NB4 (cell line): ENCODE results near the gene TCP11L1.

Experiments
- MAX ChIP-seq: IDR thresholded peaks from 2 replicates; pipeline ENCODE4 v1.6.1; 2011; ENCODE audit warnings: low read depth, low read length
- MYC ChIP-seq: IDR thresholded peaks from 2 replicates; pipeline ENCODE4 v1.6.1; 2011; ENCODE audit warnings: low read depth, low read length
- POLR2A ChIP-seq: IDR thresholded peaks from 2 replicates; pipeline ENCODE4 v1.6.1; 2011; ENCODE audit warnings: mild to moderate bottlenecking; ENCODE audit not compliant: insufficient read length; ENCODE audit errors: extremely low read depth
- TF ChIP-seq, protein P1 (sequence below): IDR thresholded peaks from one replicate; pipeline ENCODE4 v1.5.1; 2012; ENCODE audit warnings: low read depth, low read length

DNA sequence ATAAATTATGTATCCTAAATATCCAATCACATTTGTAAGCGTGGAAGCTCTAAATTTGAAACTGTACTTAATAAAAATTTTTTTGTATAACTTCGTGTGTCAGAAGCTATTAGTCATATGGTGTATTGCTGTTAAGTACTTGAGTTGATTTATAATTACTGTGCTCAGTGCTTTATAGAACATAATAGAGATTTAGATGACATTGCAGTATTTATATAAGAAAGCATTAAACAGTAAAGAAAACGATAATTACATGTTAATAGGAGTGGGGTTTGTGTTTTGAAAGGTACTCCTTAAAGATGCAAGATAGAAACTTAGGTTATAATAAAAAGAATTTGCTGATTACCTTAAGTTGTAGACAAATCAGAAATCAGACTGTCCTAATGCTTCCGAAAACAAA is 5.9 kb upstream of the TCP11L1 start:
- TF ChIP-seq POLR2A (no peak), MAX (no peak), MYC (no peak)
- TF ChIP-seq, protein P1, sequence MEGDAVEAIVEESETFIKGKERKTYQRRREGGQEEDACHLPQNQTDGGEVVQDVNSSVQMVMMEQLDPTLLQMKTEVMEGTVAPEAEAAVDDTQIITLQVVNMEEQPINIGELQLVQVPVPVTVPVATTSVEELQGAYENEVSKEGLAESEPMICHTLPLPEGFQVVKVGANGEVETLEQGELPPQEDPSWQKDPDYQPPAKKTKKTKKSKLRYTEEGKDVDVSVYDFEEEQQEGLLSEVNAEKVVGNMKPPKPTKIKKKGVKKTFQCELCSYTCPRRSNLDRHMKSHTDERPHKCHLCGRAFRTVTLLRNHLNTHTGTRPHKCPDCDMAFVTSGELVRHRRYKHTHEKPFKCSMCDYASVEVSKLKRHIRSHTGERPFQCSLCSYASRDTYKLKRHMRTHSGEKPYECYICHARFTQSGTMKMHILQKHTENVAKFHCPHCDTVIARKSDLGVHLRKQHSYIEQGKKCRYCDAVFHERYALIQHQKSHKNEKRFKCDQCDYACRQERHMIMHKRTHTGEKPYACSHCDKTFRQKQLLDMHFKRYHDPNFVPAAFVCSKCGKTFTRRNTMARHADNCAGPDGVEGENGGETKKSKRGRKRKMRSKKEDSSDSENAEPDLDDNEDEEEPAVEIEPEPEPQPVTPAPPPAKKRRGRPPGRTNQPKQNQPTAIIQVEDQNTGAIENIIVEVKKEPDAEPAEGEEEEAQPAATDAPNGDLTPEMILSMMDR, result no peak
